ENCODE data around the gene GRB2.
A peak's percentile ranks its signal among the peaks of the same experiment; 100 is the strongest.

Gene GRB2

GRCh38 chr17:75345514-75346167 lies 59.8 kb downstream of the GRB2 start:
- TF ChIP-seq CTCF (IDR thresholded peaks at IDR 0.05): no peak
- H3K27me3 ChIP-seq (ENCODE audit: control insufficient read depth, insufficient read depth, low read length): no peaks in the 10 kb centered on the region
- no peak overlapping the region for H3K9ac ChIP-seq
- H3K4me1 ChIP-seq: peaks cover 22% of the 10 kb centered on the region
- H3K9me3 ChIP-seq (ENCODE audit: control insufficient read depth, low read length): no peaks in the 10 kb centered on the region
- H3K27ac ChIP-seq: no peak overlapping the region
- peak overlapping the region; percentile 42 for H3K4me2 ChIP-seq (ENCODE audit: low read length)
- H2AFZ ChIP-seq: no peak overlapping the region
- peaks cover 54% of the 10 kb centered on the region for H3K79me2 ChIP-seq
- no peak overlapping the region for H3K4me3 ChIP-seq (ENCODE audit: low read depth, low read length)
- no peaks in the 10 kb centered on the region for H3K36me3 ChIP-seq (ENCODE audit: control insufficient read depth, insufficient read depth, low read length)

- Histone ChIP-seq H3K4me3 (ENCODE audit: low read depth, low read length) (no peak overlapping the region), H3K27me3 (ENCODE audit: control insufficient read depth, insufficient read depth, low read length) (no peaks in the 10 kb centered on the region), H3K4me2 (ENCODE audit: low read length) (no peak overlapping the region), H3K9me3 (ENCODE audit: control insufficient read depth, low read length) (no peaks in the 10 kb centered on the region), H3K4me1 (peaks cover 28% of the 10 kb centered on the region), H3K9ac (no peak overlapping the region), H3K36me3 (ENCODE audit: control insufficient read depth, insufficient read depth, low read length) (no peaks in the 10 kb centered on the region), H3K27ac (no peak overlapping the region), H3K79me2 (peaks cover 49% of the 10 kb centered on the region), H2AFZ (no peak overlapping the region)
- no peak for TF ChIP-seq CTCF (IDR thresholded peaks at IDR 0.05)
Measured at GRCh38 chr17:75344666-75345065, 60.8 kb downstream of the GRB2 start.

GRCh38 chr17:75342996-75343395 lies 62.5 kb downstream of the GRB2 start:
- Histone ChIP-seq H3K27ac (no peak overlapping the region), H3K79me2 (peaks cover 35% of the 10 kb centered on the region), H3K9me3 (ENCODE audit: control insufficient read depth, low read length) (no peaks in the 10 kb centered on the region), H3K9ac (no peak overlapping the region), H3K36me3 (ENCODE audit: control insufficient read depth, insufficient read depth, low read length) (no peaks in the 10 kb centered on the region), H3K4me1 (peaks cover 36% of the 10 kb centered on the region), H3K4me3 (ENCODE audit: low read depth, low read length) (no peak overlapping the region), H3K4me2 (ENCODE audit: low read length) (no peak overlapping the region), H2AFZ (no peak overlapping the region), H3K27me3 (ENCODE audit: control insufficient read depth, insufficient read depth, low read length) (no peaks in the 10 kb centered on the region)
- TF ChIP-seq CTCF (IDR thresholded peaks at IDR 0.05): no peak

- H3K9ac ChIP-seq: no peak overlapping the region
- no peak overlapping the region for H3K4me2 ChIP-seq (ENCODE audit: low read length)
- TF ChIP-seq CTCF (IDR thresholded peaks at IDR 0.05): no peak
- H3K9me3 ChIP-seq (ENCODE audit: control insufficient read depth, low read length): no peaks in the 10 kb centered on the region
- H3K36me3 ChIP-seq (ENCODE audit: control insufficient read depth, insufficient read depth, low read length): no peaks in the 10 kb centered on the region
- H3K4me1 ChIP-seq: peaks cover 33% of the 10 kb centered on the region
- no peak overlapping the region for H3K27ac ChIP-seq
- no peak overlapping the region for H3K4me3 ChIP-seq (ENCODE audit: low read depth, low read length)
- no peak overlapping the region for H2AFZ ChIP-seq
- H3K79me2 ChIP-seq: peaks cover 26% of the 10 kb centered on the region
- H3K27me3 ChIP-seq (ENCODE audit: control insufficient read depth, insufficient read depth, low read length): no peaks in the 10 kb centered on the region
Measured at GRCh38 chr17:75341784-75342486, 63.5 kb downstream of the GRB2 start.
